Panc1 (cell line): ENCODE results near the gene GSG1L. TPM values are rescaled to one million over a fixed set of nuclear protein-coding genes. Genes with fewer than 3 reads are reported as not detected.

Experiments used
- ATAC-seq: fragments of 200-7000 bp; cut with Tn5 transposase; 2 replicates; pipeline ENCODE4 v1.9.1; 2020; ENCODE audit warnings: mild to moderate bottlenecking, moderate library complexity
- BruUV-seq: library from RNA; stranded (reverse); fragments of 400-500 nt; replicated peaks from 2 replicates; lab custom pipeline; 2021; lab: Mats Ljungman, UMichigan
- CTCF ChIA-PET: fragments of 300-600 bp; sonication (Branson Sonifier 250); formaldehyde crosslinking; loops from one replicate; lab custom pipeline; 2022; ENCODE audit warnings: antibody characterized with exemption; lab: Charles Lee
- POLR2A ChIA-PET: fragments of 300-600 bp; sonication (Branson Sonifier 250); formaldehyde crosslinking; loops from one replicate; lab custom pipeline; 2022; ENCODE audit warnings: antibody characterized with exemption; lab: Charles Lee
- DNase-seq: peaks from one replicate; pipeline ENCODE4 v3.0.0-alpha.2; 2010; ENCODE audit warnings: low read depth, low spot score
- H3K27ac ChIP-seq: 2 replicates; pipeline ENCODE4 v1.5.1; 2011; ENCODE audit warnings: mild to moderate bottlenecking, low read length, inconsistent platforms
- H3K27me3 ChIP-seq: fragments of 200-500 bp; sonication (Bioruptor generic); 2 replicates; pipeline ENCODE4 v1.6.0; 2014; ENCODE audit warnings: low read length, inconsistent platforms; ENCODE audit not compliant: control insufficient read depth, insufficient read depth
- H3K36me3 ChIP-seq: fragments of 200-500 bp; sonication (Bioruptor generic); 2 replicates; pipeline ENCODE4 v1.5.1; 2014; ENCODE audit warnings: inconsistent platforms, mild to moderate bottlenecking, low read length, moderate library complexity; ENCODE audit not compliant: control insufficient read depth, insufficient read depth
- H3K4me1 ChIP-seq: 2 replicates; pipeline ENCODE4 v1.5.1; 2011; ENCODE audit warnings: inconsistent platforms, mild to moderate bottlenecking, low read length, moderate library complexity; ENCODE audit not compliant: control insufficient read depth, insufficient read depth
- H3K4me3 ChIP-seq, 2 experiments: 2 replicates each; pipeline ENCODE4 v1.5.1; 2011 to 2012; ENCODE audit warnings: low read depth in 2 of 2, low read length in 2 of 2, mild to moderate bottlenecking in 2 of 2, inconsistent platforms in 1 of 2, moderate library complexity in 1 of 2
- H3K9me3 ChIP-seq: fragments of 200-500 bp; sonication (Bioruptor generic); 2 replicates; pipeline ENCODE4 v1.5.1; 2014; ENCODE audit warnings: low read depth, mild to moderate bottlenecking, inconsistent platforms, low read length, moderate library complexity; ENCODE audit not compliant: control insufficient read depth, insufficient read depth
- POLR2AphosphoS5 ChIP-seq: IDR thresholded peaks from 2 replicates; pipeline ENCODE4 v1.6.1; 2012; ENCODE audit warnings: mild to moderate bottlenecking, low read depth, low read length, moderate library complexity
- SIN3A ChIP-seq: IDR thresholded peaks from 2 replicates; pipeline ENCODE4 v1.6.1; 2012; ENCODE audit warnings: low read depth, mild to moderate bottlenecking, low read length, moderate library complexity, borderline replicate concordance; ENCODE audit not compliant: insufficient read depth
- TCF7L2 ChIP-seq: IDR thresholded peaks from 2 replicates; pipeline ENCODE4 v1.6.1; 2011; ENCODE audit warnings: mild to moderate bottlenecking, low read depth, low read length, inconsistent platforms
- in situ Hi-C: cut with HindIII; loops from 2 replicates; pipeline ENCODE4 v1.10.0; 2016; ENCODE audit warnings: low sequenced_read_pairs, low pct_unique_long_range_greater_than_20kb
- intact Hi-C: fragments of 100-400 bp; cut with micrococcal nuclease; formaldehyde crosslinking; loops from one replicate; pipeline ENCODE4 v1.10.0; 2022; ENCODE audit not compliant: unreplicated experiment
- total RNA-seq: library from RNA; stranded (reverse); gene quantifications from one replicate; pipeline ENCODE4 v1.2.1, GENCODE V29; 2021; ENCODE audit not compliant: unreplicated experiment
- TF ChIP-seq, protein P1 (sequence below), 2 experiments: IDR thresholded peaks; 2 replicates each; pipeline ENCODE4 v1.6.1; 2011 to 2012; ENCODE audit warnings: low read depth in 2 of 2, control low read depth in 1 of 2, low read length in 1 of 2, mild to moderate bottlenecking in 1 of 2, moderate library complexity in 1 of 2; ENCODE audit not compliant: insufficient read depth in 1 of 2
- TF ChIP-seq, protein P2 (sequence below): fragments of 450-650 bp; IDR thresholded peaks from 2 replicates; pipeline ENCODE4 v1.5.1; 2017; ENCODE audit warnings: mild to moderate bottlenecking

The GSG1L gene
- total RNA-seq, 1 experiment from 2014 or later, result 0.08 TPM

GRCh38 chr16:27977966-27978365 is 85.5 kb downstream of the GSG1L start:
- peaks cover 6% of the 10 kb centered on the region; the same call in 1 of the 2 replicates for H3K27me3 ChIP-seq
- no peak for DNase-seq

DNA sequence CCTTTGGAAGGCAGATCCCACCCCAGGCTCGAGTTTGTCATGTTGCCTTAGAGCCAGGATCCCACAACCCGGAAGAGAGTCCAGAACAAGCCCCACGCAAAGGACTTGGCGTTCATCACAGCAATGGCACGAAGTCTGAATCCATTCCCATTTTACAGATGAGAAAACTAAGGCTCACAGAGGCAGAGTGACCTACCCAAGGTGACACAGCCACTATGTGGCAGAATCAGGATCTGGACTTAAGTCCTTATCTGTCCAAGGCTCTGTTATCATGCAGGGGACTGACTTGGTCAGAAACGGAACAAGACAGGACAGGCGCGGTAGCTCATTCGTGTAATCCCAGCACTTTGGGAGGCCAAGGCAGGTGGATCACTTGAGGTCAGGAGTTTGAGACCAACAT is 86.5 kb downstream of the GSG1L start:
- POLR2A ChIA-PET, result no interaction called here
- DNase-seq (no peak), ATAC-seq (no peak)
- peaks cover 4% of the 10 kb centered on the region; the same call in 1 of the 2 replicates for H3K4me1 ChIP-seq
- H3K9me3 ChIP-seq, result no peaks in the 10 kb centered on the region
- H3K27ac ChIP-seq, result no peak overlapping the region
- in situ Hi-C loops, result no loop called here
- no TSS peak for BruUV-seq
- CTCF ChIA-PET, result no interaction called here
- intact Hi-C loops, result no loop called here
- peaks cover 6% of the 10 kb centered on the region; the same call in 1 of the 2 replicates for H3K27me3 ChIP-seq
- TF ChIP-seq SIN3A (no peak), TCF7L2 (no peak), POLR2AphosphoS5 (no peak)
- H3K36me3 ChIP-seq, result no peaks in the 10 kb centered on the region
- no peak overlapping the region for H3K4me3 ChIP-seq

More at GRCh38 chr16:27977966-27978365, 85.5 kb downstream of the GSG1L start:
- Histone ChIP-seq H3K4me3 (no peak overlapping the region), H3K9me3 (no peaks in the 10 kb centered on the region), H3K4me1 (no peaks in the 10 kb centered on the region), H3K27ac (no peak overlapping the region), H3K36me3 (no peaks in the 10 kb centered on the region)
- intact Hi-C loops (no loop called here), in situ Hi-C loops (no loop called here)
- POLR2A ChIA-PET, result interaction anchor here (0.6 kb wide), 1 partner anchor 15 kb away, joined by 3 read pairs; no protein-coding TSS in a partner anchor
- TF ChIP-seq TCF7L2 (no peak), POLR2AphosphoS5 (no peak)
- BruUV-seq, result no TSS peak
- ATAC-seq, result no peak
- CTCF ChIA-PET, result no interaction called here

GRCh38 chr16:27974896-27975540 is 88.5 kb downstream of the GSG1L start:
- no peak overlapping the region for H3K4me3 ChIP-seq
- H3K36me3 ChIP-seq, result no peaks in the 10 kb centered on the region
- BruUV-seq, result no TSS peak
- no peak overlapping the region for H3K27ac ChIP-seq
- H3K9me3 ChIP-seq, result no peaks in the 10 kb centered on the region
- ChIA-PET CTCF (interaction anchor here (1.1 kb wide), 1 partner anchor 96 kb away, joined by 3 read pairs; no protein-coding TSS in a partner anchor), POLR2A (no interaction called here)
- ATAC-seq, result no peak
- intact Hi-C loops, result no loop called here
- no peak for DNase-seq
- peaks cover 7% of the 10 kb centered on the region; the same call in 1 of the 2 replicates for H3K27me3 ChIP-seq
- H3K4me1 ChIP-seq, result peaks cover 4% of the 10 kb centered on the region; the same call in 1 of the 2 replicates
- in situ Hi-C loops, result no loop called here
- TF ChIP-seq, protein P1, sequence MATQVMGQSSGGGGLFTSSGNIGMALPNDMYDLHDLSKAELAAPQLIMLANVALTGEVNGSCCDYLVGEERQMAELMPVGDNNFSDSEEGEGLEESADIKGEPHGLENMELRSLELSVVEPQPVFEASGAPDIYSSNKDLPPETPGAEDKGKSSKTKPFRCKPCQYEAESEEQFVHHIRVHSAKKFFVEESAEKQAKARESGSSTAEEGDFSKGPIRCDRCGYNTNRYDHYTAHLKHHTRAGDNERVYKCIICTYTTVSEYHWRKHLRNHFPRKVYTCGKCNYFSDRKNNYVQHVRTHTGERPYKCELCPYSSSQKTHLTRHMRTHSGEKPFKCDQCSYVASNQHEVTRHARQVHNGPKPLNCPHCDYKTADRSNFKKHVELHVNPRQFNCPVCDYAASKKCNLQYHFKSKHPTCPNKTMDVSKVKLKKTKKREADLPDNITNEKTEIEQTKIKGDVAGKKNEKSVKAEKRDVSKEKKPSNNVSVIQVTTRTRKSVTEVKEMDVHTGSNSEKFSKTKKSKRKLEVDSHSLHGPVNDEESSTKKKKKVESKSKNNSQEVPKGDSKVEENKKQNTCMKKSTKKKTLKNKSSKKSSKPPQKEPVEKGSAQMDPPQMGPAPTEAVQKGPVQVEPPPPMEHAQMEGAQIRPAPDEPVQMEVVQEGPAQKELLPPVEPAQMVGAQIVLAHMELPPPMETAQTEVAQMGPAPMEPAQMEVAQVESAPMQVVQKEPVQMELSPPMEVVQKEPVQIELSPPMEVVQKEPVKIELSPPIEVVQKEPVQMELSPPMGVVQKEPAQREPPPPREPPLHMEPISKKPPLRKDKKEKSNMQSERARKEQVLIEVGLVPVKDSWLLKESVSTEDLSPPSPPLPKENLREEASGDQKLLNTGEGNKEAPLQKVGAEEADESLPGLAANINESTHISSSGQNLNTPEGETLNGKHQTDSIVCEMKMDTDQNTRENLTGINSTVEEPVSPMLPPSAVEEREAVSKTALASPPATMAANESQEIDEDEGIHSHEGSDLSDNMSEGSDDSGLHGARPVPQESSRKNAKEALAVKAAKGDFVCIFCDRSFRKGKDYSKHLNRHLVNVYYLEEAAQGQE (IDR thresholded peaks at IDR 0.05; ENCODE audit: insufficient read depth in 1 of 2, low read depth in 2 of 2, low read length in 1 of 2), result no peak
- TF ChIP-seq TCF7L2 (no peak), SIN3A (no peak)
- TF ChIP-seq, protein P2, sequence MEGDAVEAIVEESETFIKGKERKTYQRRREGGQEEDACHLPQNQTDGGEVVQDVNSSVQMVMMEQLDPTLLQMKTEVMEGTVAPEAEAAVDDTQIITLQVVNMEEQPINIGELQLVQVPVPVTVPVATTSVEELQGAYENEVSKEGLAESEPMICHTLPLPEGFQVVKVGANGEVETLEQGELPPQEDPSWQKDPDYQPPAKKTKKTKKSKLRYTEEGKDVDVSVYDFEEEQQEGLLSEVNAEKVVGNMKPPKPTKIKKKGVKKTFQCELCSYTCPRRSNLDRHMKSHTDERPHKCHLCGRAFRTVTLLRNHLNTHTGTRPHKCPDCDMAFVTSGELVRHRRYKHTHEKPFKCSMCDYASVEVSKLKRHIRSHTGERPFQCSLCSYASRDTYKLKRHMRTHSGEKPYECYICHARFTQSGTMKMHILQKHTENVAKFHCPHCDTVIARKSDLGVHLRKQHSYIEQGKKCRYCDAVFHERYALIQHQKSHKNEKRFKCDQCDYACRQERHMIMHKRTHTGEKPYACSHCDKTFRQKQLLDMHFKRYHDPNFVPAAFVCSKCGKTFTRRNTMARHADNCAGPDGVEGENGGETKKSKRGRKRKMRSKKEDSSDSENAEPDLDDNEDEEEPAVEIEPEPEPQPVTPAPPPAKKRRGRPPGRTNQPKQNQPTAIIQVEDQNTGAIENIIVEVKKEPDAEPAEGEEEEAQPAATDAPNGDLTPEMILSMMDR, result no peak
